ENCODE measurements around the gene ARIH1.

ARIH1 gene

GRCh38 chr15:72541674-72542073 lies 67.5 kb downstream of the ARIH1 start:
- Mint-ChIP-seq H3K27me3 (no peaks in the 10 kb centered on the region), H3K4me1 (peaks cover 61% of the 10 kb centered on the region), H3K27ac (peak overlapping the region; percentile 56), H3K4me3 (no peak overlapping the region), H3K36me3 (peaks cover 24% of the 10 kb centered on the region), H3K9me3 (peaks cover 5% of the 10 kb centered on the region)

GRCh38 chr15:72545156-72545555 lies 71.0 kb downstream of the ARIH1 start:
- no peaks in the 10 kb centered on the region for H3K27me3 Mint-ChIP-seq

GRCh38 chr15:72554471-72555425 lies 80.6 kb downstream of the ARIH1 start:
- Mint-ChIP-seq H3K36me3 (peaks cover 15% of the 10 kb centered on the region), H3K4me3 (no peak overlapping the region), H3K27me3 (no peaks in the 10 kb centered on the region), H3K9me3 (no peaks in the 10 kb centered on the region), H3K4me1 (peaks cover 42% of the 10 kb centered on the region), H3K27ac (peak overlapping the region; percentile 80)

More at GRCh38 chr15:72545156-72545555, 71.0 kb downstream of the ARIH1 start:
- Mint-ChIP-seq H3K9me3 (no peaks in the 10 kb centered on the region), H3K27ac (no peak overlapping the region), H3K36me3 (peaks cover 19% of the 10 kb centered on the region), H3K4me1 (peaks cover 49% of the 10 kb centered on the region), H3K4me3 (no peak overlapping the region)

- H3K36me3 Mint-ChIP-seq = peaks cover 19% of the 10 kb centered on the region
- peaks cover 35% of the 10 kb centered on the region for H3K4me1 Mint-ChIP-seq
- H3K27ac Mint-ChIP-seq = no peak overlapping the region
- H3K4me3 Mint-ChIP-seq = no peak overlapping the region
- no peaks in the 10 kb centered on the region for H3K27me3 Mint-ChIP-seq
- no peaks in the 10 kb centered on the region for H3K9me3 Mint-ChIP-seq
These were observed 85.7 kb downstream of the ARIH1 start for GRCh38 chr15:72559781-72560180.

- Mint-ChIP-seq H3K9me3 (no peaks in the 10 kb centered on the region), H3K4me3 (no peak overlapping the region), H3K27ac (no peak overlapping the region), H3K27me3 (no peaks in the 10 kb centered on the region), H3K4me1 (peaks cover 29% of the 10 kb centered on the region), H3K36me3 (peaks cover 19% of the 10 kb centered on the region)
These were observed 86.3 kb downstream of the ARIH1 start for GRCh38 chr15:72560458-72560857.

- Mint-ChIP-seq H3K27me3 (no peaks in the 10 kb centered on the region), H3K27ac (no peak overlapping the region), H3K4me3 (no peak overlapping the region), H3K9me3 (no peaks in the 10 kb centered on the region), H3K36me3 (peaks cover 14% of the 10 kb centered on the region), H3K4me1 (peaks cover 23% of the 10 kb centered on the region)
These were observed 88.3 kb downstream of the ARIH1 start for GRCh38 chr15:72562386-72562785.

GRCh38 chr15:72562878-72563277 lies 88.7 kb downstream of the ARIH1 start:
- Mint-ChIP-seq H3K4me1 (peaks cover 19% of the 10 kb centered on the region), H3K27ac (no peak overlapping the region), H3K9me3 (no peaks in the 10 kb centered on the region), H3K27me3 (no peaks in the 10 kb centered on the region), H3K4me3 (no peak overlapping the region), H3K36me3 (peaks cover 13% of the 10 kb centered on the region)

GRCh38 chr15:72564091-72564490 lies 90.0 kb downstream of the ARIH1 start:
- Mint-ChIP-seq H3K4me1 (peaks cover 17% of the 10 kb centered on the region), H3K27me3 (no peaks in the 10 kb centered on the region), H3K27ac (peak overlapping the region; percentile 73), H3K36me3 (peaks cover 10% of the 10 kb centered on the region), H3K9me3 (no peaks in the 10 kb centered on the region), H3K4me3 (no peak overlapping the region)

GRCh38 chr15:72566973-72567372 lies 92.8 kb downstream of the ARIH1 start:
- Mint-ChIP-seq H3K4me1 (peaks cover 8% of the 10 kb centered on the region), H3K36me3 (peaks cover 12% of the 10 kb centered on the region), H3K9me3 (no peaks in the 10 kb centered on the region), H3K27me3 (no peaks in the 10 kb centered on the region), H3K4me3 (no peak overlapping the region), H3K27ac (no peak overlapping the region)

GRCh38 chr15:72570059-72570458 lies 95.9 kb downstream of the ARIH1 start:
- Mint-ChIP-seq H3K4me3 (no peak overlapping the region), H3K4me1 (no peaks in the 10 kb centered on the region), H3K27me3 (no peaks in the 10 kb centered on the region), H3K27ac (no peak overlapping the region), H3K36me3 (peaks cover 8% of the 10 kb centered on the region), H3K9me3 (no peaks in the 10 kb centered on the region)

- Mint-ChIP-seq H3K36me3 (peaks cover 27% of the 10 kb centered on the region), H3K27me3 (no peaks in the 10 kb centered on the region), H3K4me3 (no peak overlapping the region), H3K9me3 (no peaks in the 10 kb centered on the region), H3K4me1 (no peaks in the 10 kb centered on the region), H3K27ac (no peak overlapping the region)
These were observed 105.7 kb downstream of the ARIH1 start for GRCh38 chr15:72579814-72580213.

- H3K4me1 Mint-ChIP-seq = no peaks in the 10 kb centered on the region
- H3K9me3 Mint-ChIP-seq = no peaks in the 10 kb centered on the region
- no peak overlapping the region for H3K4me3 Mint-ChIP-seq
- peaks cover 17% of the 10 kb centered on the region for H3K36me3 Mint-ChIP-seq
- no peak overlapping the region for H3K27ac Mint-ChIP-seq
- no peaks in the 10 kb centered on the region for H3K27me3 Mint-ChIP-seq
These were observed 109.9 kb downstream of the ARIH1 start for GRCh38 chr15:72584006-72584405.

GRCh38 chr15:72585025-72585424 lies 110.9 kb downstream of the ARIH1 start:
- no peak overlapping the region for H3K4me3 Mint-ChIP-seq
- H3K27me3 Mint-ChIP-seq = no peaks in the 10 kb centered on the region
- no peaks in the 10 kb centered on the region for H3K9me3 Mint-ChIP-seq
- no peaks in the 10 kb centered on the region for H3K4me1 Mint-ChIP-seq
- H3K36me3 Mint-ChIP-seq = peaks cover 13% of the 10 kb centered on the region
- H3K27ac Mint-ChIP-seq = peak overlapping the region; percentile 25

- Mint-ChIP-seq H3K27me3 (no peaks in the 10 kb centered on the region), H3K4me1 (no peaks in the 10 kb centered on the region), H3K36me3 (peaks cover 12% of the 10 kb centered on the region), H3K27ac (peak overlapping the region; percentile 25), H3K9me3 (no peaks in the 10 kb centered on the region), H3K4me3 (no peak overlapping the region)
These were observed 111.4 kb downstream of the ARIH1 start for GRCh38 chr15:72585476-72586058.

- Mint-ChIP-seq H3K36me3 (peaks cover 8% of the 10 kb centered on the region), H3K27ac (no peak overlapping the region), H3K27me3 (no peaks in the 10 kb centered on the region), H3K9me3 (no peaks in the 10 kb centered on the region), H3K4me1 (no peaks in the 10 kb centered on the region), H3K4me3 (no peak overlapping the region)
These were observed 114.0 kb downstream of the ARIH1 start for GRCh38 chr15:72588096-72588495.

GRCh38 chr15:72590427-72590826 lies 116.3 kb downstream of the ARIH1 start:
- H3K36me3 Mint-ChIP-seq = peaks cover 4% of the 10 kb centered on the region
- H3K27ac Mint-ChIP-seq = no peak overlapping the region
- no peaks in the 10 kb centered on the region for H3K27me3 Mint-ChIP-seq

More at GRCh38 chr15:72590427-72590826, 116.3 kb downstream of the ARIH1 start:
- Mint-ChIP-seq H3K4me3 (no peak overlapping the region), H3K4me1 (no peaks in the 10 kb centered on the region), H3K9me3 (no peaks in the 10 kb centered on the region)
